Hepatocyte (in vitro differentiated cells): ENCODE results near the gene CCDC179.

Experiments used
- EZH2 ChIP-seq: fragments of 200-600 bp; sonication (generic); IDR thresholded peaks from 2 replicates; pipeline ENCODE4 v1.6.1; 2016; ENCODE audit warnings: antibody characterized with exemption, mild to moderate bottlenecking, borderline replicate concordance
- EZH2phosphoT487 ChIP-seq: fragments of 200-600 bp; sonication (generic); IDR thresholded peaks from one replicate; pipeline ENCODE4 v1.6.1; 2018; ENCODE audit warnings: antibody characterized with exemption, mild to moderate bottlenecking, low read depth, moderate library complexity; ENCODE audit not compliant: unreplicated experiment, severe bottlenecking
- TF ChIP-seq, protein P1 (sequence below): fragments of 200-600 bp; sonication (generic); IDR thresholded peaks from 2 replicates; pipeline ENCODE4 v1.5.1; 2016; ENCODE audit warnings: antibody characterized with exemption, mild to moderate bottlenecking; ENCODE audit not compliant: poor library complexity

- TF ChIP-seq, protein P1, sequence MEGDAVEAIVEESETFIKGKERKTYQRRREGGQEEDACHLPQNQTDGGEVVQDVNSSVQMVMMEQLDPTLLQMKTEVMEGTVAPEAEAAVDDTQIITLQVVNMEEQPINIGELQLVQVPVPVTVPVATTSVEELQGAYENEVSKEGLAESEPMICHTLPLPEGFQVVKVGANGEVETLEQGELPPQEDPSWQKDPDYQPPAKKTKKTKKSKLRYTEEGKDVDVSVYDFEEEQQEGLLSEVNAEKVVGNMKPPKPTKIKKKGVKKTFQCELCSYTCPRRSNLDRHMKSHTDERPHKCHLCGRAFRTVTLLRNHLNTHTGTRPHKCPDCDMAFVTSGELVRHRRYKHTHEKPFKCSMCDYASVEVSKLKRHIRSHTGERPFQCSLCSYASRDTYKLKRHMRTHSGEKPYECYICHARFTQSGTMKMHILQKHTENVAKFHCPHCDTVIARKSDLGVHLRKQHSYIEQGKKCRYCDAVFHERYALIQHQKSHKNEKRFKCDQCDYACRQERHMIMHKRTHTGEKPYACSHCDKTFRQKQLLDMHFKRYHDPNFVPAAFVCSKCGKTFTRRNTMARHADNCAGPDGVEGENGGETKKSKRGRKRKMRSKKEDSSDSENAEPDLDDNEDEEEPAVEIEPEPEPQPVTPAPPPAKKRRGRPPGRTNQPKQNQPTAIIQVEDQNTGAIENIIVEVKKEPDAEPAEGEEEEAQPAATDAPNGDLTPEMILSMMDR, result no peak
- TF ChIP-seq EZH2 (no peak), EZH2phosphoT487 (no peak)
Measured at GRCh38 chr11:22830082-22830414, 30.2 kb downstream of the CCDC179 start.
